ENCODE measurements around the gene TMEM218. TPM values are rescaled to one million over a fixed set of nuclear protein-coding genes. Genes with fewer than 3 reads are reported as not detected.

The TMEM218 gene
- total and polyA plus RNA-seq, 2 donors (not counting 3 experiments of a cell fraction or from before 2014, with no cell fraction given), result 23.8 to 45.1 TPM

GRCh38 chr11:125078016-125078415 lies 33.4 kb downstream of the TMEM218 start:
- no TSS peak for BruUV-seq (replicated peaks)
- Histone ChIP-seq H3K27me3 (ENCODE audit: control insufficient read depth in 2 of 2, insufficient read depth in 2 of 2, low read length in 2 of 2) (no peaks in the 10 kb centered on the region), H3K9me3 (replicated peaks; ENCODE audit: control insufficient read depth, insufficient read depth, low read length) (no peaks in the 10 kb centered on the region), H3K9me1 (replicated peaks; ENCODE audit: control insufficient read depth, extremely low read depth, insufficient read depth, low read length) (no peaks in the 10 kb centered on the region), H2AFZ (ENCODE audit: low read depth, low read length) (no peak overlapping the region), H3K4me1 (ENCODE audit: control insufficient read depth, extremely low read depth, insufficient read depth, low read length) (peaks cover 6% of the 10 kb centered on the region), H3K79me2 (ENCODE audit: control insufficient read depth, insufficient read depth, low read length) (no peaks in the 10 kb centered on the region), H3K9ac (replicated peaks; ENCODE audit: extremely low read depth, insufficient read depth, low read length) (no peak overlapping the region), H3K27ac (ENCODE audit: insufficient read depth, low read depth, low read length) (no peak overlapping the region), H3K4me2 (ENCODE audit: insufficient read depth, low read length) (no peak overlapping the region), H3K36me3 (ENCODE audit: control insufficient read depth in 2 of 2, extremely low read depth in 1 of 2, insufficient read depth in 2 of 2, low read length in 2 of 2) (no peaks in the 10 kb centered on the region), H3K4me3 (replicated peaks in 1 of 3; ENCODE audit: insufficient read depth in 1 of 3, low read depth in 1 of 3, low read length in 3 of 3) (no peak overlapping the region), H4K20me1 (replicated peaks; ENCODE audit: control insufficient read depth, extremely low read depth, insufficient read depth, low read length) (no peaks in the 10 kb centered on the region)
- intact Hi-C loops (cut with micrococcal nuclease) (no loop called here), dilution Hi-C loops (cut with MboI; ENCODE audit: extremely low pct_ligation_motif_present, low sequenced_read_pairs) (no loop called here)
- no peak for TF ChIP-seq CTCF (IDR thresholded peaks at IDR 0.05; ENCODE audit: extremely low read depth in 1 of 2, insufficient read depth in 1 of 2, low read depth in 1 of 2, low read length in 2 of 2)
- TF ChIP-seq JUN (IDR thresholded peaks at IDR 0.05; ENCODE audit: borderline replicate concordance, insufficient read depth, insufficient read length, low read depth), result no peak
- TF ChIP-seq MYC (IDR thresholded peaks at IDR 0.05; ENCODE audit: low read depth, low read length), result no peak
- no peak for TF ChIP-seq EZH2 (IDR thresholded peaks at IDR 0.05; ENCODE audit: borderline replicate concordance, low read depth, low read length, severe bottlenecking)
- TF ChIP-seq FOS (IDR thresholded peaks at IDR 0.05; ENCODE audit: borderline replicate concordance, insufficient read depth, low read length), result no peak
- DNase-seq (ENCODE audit: low read depth, low spot score) (no peak), FAIRE-seq (no peak)
- ChIA-PET CTCF (interaction anchor here (1.2 to 1.5 kb wide), 3 partner anchors 14 to 269 kb away, joined by 3 read pairs; no protein-coding TSS in a partner anchor), POLR2A (no interaction called here)

- Histone ChIP-seq H3K79me2 (ENCODE audit: control insufficient read depth, insufficient read depth, low read length) (no peaks in the 10 kb centered on the region), H2AFZ (ENCODE audit: low read depth, low read length) (no peak overlapping the region), H3K27me3 (ENCODE audit: control insufficient read depth in 2 of 2, insufficient read depth in 2 of 2, low read length in 2 of 2) (no peaks in the 10 kb centered on the region), H4K20me1 (replicated peaks; ENCODE audit: control insufficient read depth, extremely low read depth, insufficient read depth, low read length) (no peaks in the 10 kb centered on the region), H3K4me2 (ENCODE audit: insufficient read depth, low read length) (no peak overlapping the region), H3K4me3 (replicated peaks in 1 of 3; ENCODE audit: insufficient read depth in 1 of 3, low read depth in 1 of 3, low read length in 3 of 3) (no peak overlapping the region), H3K9ac (replicated peaks; ENCODE audit: extremely low read depth, insufficient read depth, low read length) (no peak overlapping the region), H3K36me3 (ENCODE audit: control insufficient read depth in 2 of 2, extremely low read depth in 1 of 2, insufficient read depth in 2 of 2, low read length in 2 of 2) (no peaks in the 10 kb centered on the region), H3K4me1 (ENCODE audit: control insufficient read depth, extremely low read depth, insufficient read depth, low read length) (no peaks in the 10 kb centered on the region), H3K9me3 (replicated peaks; ENCODE audit: control insufficient read depth, insufficient read depth, low read length) (no peaks in the 10 kb centered on the region), H3K9me1 (replicated peaks; ENCODE audit: control insufficient read depth, extremely low read depth, insufficient read depth, low read length) (no peaks in the 10 kb centered on the region), H3K27ac (ENCODE audit: insufficient read depth, low read depth, low read length) (no peak overlapping the region)
- CTCF ChIA-PET, result interaction anchor here (1.2 to 1.7 kb wide), 2 partner anchors 15 to 48 kb away, joined by 3 to 4 read pairs; no protein-coding TSS in a partner anchor
- TF ChIP-seq MAX (IDR thresholded peaks at IDR 0.05; ENCODE audit: insufficient read depth, insufficient read length) (no peak), MYC (IDR thresholded peaks at IDR 0.05; ENCODE audit: low read depth, low read length) (no peak), FOS (IDR thresholded peaks at IDR 0.05; ENCODE audit: borderline replicate concordance, insufficient read depth, low read length) (no peak), CTCF (IDR thresholded peaks at IDR 0.05; ENCODE audit: extremely low read depth in 1 of 2, insufficient read depth in 1 of 2, low read depth in 1 of 2, low read length in 2 of 2) (no peak), JUN (IDR thresholded peaks at IDR 0.05; ENCODE audit: borderline replicate concordance, insufficient read depth, insufficient read length, low read depth) (no peak), GATA2 (IDR thresholded peaks at IDR 0.05; ENCODE audit: insufficient read depth, insufficient read length, low read depth, low read length) (no peak), POLR2AphosphoS5 (IDR thresholded peaks at IDR 0.05; ENCODE audit: insufficient read depth, low read depth, low read length) (no peak), EZH2 (IDR thresholded peaks at IDR 0.05; ENCODE audit: borderline replicate concordance, low read depth, low read length, severe bottlenecking) (no peak), POLR2A (IDR thresholded peaks at IDR 0.05; ENCODE audit: low read depth, low read length) (no peak)
- POLR2A ChIA-PET, result no interaction called here
- no peak for DNase-seq (ENCODE audit: low read depth, low spot score)
- FAIRE-seq, result no peak
- dilution Hi-C loops (cut with MboI; ENCODE audit: extremely low pct_ligation_motif_present, low sequenced_read_pairs) (no loop called here), intact Hi-C loops (cut with micrococcal nuclease) (no loop called here)
- BruUV-seq (replicated peaks), result no TSS peak
These were observed 35.0 kb downstream of the TMEM218 start for GRCh38 chr11:125076378-125076945.
